Measurements from ENCODE around the gene FOXO3.

DNA sequence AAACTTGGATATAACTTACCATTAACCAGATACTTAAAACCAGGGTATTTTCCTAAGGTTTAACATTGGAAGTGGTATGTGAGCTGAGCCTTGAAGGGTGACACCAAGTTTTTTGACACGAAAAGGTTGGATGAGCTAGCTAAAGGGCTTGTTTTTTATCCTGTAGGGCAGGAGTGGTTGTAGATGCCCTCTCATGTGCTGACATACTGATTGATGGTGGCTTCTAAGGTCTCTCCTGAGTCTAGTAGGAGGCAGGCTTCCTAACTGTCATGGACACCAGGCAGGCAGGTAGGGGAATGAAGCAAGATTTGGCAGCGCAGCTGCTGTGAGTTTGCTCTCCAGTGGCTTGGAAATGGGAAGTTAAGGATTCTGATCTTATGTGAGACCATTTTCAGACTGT lies 66.1 kb downstream of the FOXO3 start:
- TF ChIP-seq POLR2A (IDR thresholded peaks at IDR 0.05): no peak
- no peak for TF ChIP-seq POLR2AphosphoS5 (IDR thresholded peaks at IDR 0.05)
- TF ChIP-seq, protein P1, sequence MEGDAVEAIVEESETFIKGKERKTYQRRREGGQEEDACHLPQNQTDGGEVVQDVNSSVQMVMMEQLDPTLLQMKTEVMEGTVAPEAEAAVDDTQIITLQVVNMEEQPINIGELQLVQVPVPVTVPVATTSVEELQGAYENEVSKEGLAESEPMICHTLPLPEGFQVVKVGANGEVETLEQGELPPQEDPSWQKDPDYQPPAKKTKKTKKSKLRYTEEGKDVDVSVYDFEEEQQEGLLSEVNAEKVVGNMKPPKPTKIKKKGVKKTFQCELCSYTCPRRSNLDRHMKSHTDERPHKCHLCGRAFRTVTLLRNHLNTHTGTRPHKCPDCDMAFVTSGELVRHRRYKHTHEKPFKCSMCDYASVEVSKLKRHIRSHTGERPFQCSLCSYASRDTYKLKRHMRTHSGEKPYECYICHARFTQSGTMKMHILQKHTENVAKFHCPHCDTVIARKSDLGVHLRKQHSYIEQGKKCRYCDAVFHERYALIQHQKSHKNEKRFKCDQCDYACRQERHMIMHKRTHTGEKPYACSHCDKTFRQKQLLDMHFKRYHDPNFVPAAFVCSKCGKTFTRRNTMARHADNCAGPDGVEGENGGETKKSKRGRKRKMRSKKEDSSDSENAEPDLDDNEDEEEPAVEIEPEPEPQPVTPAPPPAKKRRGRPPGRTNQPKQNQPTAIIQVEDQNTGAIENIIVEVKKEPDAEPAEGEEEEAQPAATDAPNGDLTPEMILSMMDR (IDR thresholded peaks at IDR 0.05): no peak
- no peak for TF ChIP-seq EP300 (IDR thresholded peaks at IDR 0.05; ENCODE audit: low read depth)
